Fibroblast of the aortic adventitia (primary cell): ENCODE results near the gene INPP5B. TPM values are rescaled to one million over a fixed set of nuclear protein-coding genes. Genes with fewer than 3 reads are reported as not detected.
"Not testable (repeated sequence)": the region's sequence is repeated elsewhere in the genome, so short reads cannot be mapped to it uniquely, and the experiment has no call there.

Source experiments
- DNase-seq: peaks from one replicate; pipeline ENCODE4 v3.0.0-alpha.2; 2010; ENCODE audit warnings: low read depth
- H3K4me3 ChIP-seq: 2 replicates; pipeline ENCODE4 v1.5.1; 2011; ENCODE audit warnings: low read depth, mild to moderate bottlenecking, control low read depth, low read length, moderate library complexity
- total RNA-seq: library from RNA; depleted of rRNA; stranded (reverse); fragments of >200 nt; gene quantifications from 2 replicates; pipeline ENCODE4 v1.2.3, GENCODE V29; 2012; ENCODE audit warnings: low replicate concordance
- TF ChIP-seq, protein P1 (sequence below): IDR thresholded peaks from 2 replicates; pipeline ENCODE4 v1.5.1; 2011; ENCODE audit warnings: mild to moderate bottlenecking, low read length, control low read depth, inconsistent platforms; ENCODE audit not compliant: insufficient read depth

Gene INPP5B
- total RNA-seq, 1 donor = 35.5 TPM

DNA sequence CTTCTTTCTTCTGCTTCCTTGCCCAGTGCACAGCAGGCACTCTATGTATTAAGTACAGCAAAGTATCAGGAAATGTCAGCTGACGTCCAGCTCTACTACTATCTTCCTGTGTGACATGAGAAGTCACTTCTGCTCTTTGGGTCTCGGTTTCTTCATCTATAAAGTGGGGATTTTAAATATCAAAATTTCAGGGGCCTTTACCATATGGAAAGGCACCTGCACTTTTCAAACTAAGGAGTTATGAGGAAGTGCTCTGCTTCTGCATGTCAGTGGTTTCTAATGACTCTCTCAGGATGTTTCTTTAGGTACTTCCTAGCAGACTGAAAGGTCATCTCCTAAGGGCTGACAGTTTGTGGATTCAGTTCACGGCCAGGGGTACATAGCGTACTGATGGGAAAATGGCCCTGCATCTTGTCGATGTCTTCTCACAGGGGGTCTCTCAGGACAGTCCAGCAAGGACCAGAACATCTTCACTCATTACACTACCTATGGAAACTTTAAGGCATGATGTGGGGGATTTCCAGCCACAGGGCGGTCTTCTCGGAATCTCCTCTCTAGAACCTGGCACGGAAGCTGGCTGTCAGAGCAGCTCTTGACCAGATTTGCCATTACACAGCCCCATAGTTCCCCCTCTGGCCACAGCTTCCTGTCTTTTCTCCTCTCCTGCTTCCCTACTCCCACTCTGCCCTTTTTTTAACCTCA, 45.5 kb downstream of the INPP5B start:
- no peak for DNase-seq
- TF ChIP-seq, protein P1, sequence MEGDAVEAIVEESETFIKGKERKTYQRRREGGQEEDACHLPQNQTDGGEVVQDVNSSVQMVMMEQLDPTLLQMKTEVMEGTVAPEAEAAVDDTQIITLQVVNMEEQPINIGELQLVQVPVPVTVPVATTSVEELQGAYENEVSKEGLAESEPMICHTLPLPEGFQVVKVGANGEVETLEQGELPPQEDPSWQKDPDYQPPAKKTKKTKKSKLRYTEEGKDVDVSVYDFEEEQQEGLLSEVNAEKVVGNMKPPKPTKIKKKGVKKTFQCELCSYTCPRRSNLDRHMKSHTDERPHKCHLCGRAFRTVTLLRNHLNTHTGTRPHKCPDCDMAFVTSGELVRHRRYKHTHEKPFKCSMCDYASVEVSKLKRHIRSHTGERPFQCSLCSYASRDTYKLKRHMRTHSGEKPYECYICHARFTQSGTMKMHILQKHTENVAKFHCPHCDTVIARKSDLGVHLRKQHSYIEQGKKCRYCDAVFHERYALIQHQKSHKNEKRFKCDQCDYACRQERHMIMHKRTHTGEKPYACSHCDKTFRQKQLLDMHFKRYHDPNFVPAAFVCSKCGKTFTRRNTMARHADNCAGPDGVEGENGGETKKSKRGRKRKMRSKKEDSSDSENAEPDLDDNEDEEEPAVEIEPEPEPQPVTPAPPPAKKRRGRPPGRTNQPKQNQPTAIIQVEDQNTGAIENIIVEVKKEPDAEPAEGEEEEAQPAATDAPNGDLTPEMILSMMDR = no peak
- H3K4me3 ChIP-seq = no peak overlapping the region

DNA sequence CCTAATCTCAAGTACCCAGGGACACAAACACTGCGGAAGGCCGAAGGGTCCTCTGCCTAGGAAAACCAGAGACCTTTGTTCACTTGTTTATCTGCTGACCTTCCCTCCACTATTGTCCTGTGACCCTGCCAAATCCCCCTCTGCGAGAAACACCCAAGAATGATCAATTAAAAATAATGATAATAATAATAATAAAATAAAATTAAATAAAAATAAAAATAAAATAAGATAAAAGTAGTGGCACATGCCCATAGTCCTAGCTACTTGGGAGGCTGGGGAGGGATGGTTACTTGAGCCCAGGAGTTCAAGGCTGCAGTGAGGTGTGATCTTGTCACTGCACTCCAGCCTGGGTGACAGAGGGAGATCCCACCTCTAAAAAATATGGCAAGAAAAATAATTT, 49.3 kb downstream of the INPP5B start:
- DNase-seq = not testable (repeated sequence)

DNA sequence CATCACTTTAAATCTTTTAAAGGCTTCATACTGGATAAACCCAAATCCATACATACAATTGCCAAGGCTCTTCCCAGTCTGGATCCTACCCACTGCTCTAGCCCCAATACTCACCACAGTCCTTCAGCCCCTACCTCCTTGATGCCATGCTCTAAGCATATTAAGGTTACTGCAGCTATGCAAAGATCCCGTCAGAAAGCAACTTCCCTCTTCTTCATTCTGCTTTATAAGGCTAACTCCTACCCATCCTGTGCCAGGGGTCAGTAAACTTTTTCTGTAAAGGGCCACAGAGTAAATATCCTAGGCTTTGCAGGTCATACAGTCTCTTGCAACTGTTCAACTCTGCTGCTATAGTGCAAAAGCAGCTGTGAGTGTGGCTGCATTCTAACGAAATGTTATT, 53.2 kb downstream of the INPP5B start:
- no peak for DNase-seq
- TF ChIP-seq, protein P1 = no peak
- no peak overlapping the region for H3K4me3 ChIP-seq

More for the DNA sequence above, 49.3 kb downstream of the INPP5B start:
- not testable (repeated sequence) for H3K4me3 ChIP-seq

DNA sequence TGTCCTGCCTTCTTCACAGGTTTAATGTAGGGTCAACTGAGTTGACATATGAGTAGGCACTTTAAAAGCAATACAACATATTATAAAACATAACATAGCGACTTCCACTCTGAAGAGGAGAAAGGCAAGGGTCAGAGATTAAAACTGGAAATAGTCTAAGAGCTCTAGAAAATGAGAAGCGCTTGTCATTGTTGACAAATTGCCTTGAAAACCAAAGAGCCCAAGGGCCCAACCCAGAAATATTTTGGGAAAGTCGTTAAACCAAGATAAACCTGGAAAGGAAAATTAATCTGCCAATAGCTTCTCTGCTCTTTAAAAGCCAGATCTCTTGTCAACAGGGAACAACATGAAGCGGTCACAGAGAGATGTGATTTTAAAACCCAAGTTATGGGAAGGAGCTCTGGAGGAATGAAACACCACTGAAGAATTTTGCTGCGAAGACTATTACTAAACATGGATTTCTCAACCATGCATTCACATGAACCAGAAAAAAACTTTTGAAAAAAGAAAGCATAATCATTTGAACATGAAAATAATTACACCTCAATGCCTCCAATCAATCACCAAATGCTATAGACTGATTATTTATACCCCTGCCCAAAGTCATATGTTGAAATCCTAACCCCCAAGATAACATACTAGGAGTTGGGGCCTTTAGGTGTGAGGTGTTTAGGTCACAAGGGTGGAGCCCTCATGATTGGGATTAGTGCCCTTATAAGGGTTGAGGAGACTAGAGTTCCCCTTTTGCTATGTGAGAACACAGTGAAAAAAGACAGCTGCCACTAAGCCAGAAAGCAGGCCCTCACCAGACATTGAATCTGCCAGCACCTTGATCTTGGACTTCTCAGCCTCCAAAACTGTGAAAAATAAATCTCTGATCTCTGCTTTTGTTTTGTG, 54.5 kb downstream of the INPP5B start:
- DNase-seq = peak; percentile 15
- TF ChIP-seq, protein P1 = no peak

DNA sequence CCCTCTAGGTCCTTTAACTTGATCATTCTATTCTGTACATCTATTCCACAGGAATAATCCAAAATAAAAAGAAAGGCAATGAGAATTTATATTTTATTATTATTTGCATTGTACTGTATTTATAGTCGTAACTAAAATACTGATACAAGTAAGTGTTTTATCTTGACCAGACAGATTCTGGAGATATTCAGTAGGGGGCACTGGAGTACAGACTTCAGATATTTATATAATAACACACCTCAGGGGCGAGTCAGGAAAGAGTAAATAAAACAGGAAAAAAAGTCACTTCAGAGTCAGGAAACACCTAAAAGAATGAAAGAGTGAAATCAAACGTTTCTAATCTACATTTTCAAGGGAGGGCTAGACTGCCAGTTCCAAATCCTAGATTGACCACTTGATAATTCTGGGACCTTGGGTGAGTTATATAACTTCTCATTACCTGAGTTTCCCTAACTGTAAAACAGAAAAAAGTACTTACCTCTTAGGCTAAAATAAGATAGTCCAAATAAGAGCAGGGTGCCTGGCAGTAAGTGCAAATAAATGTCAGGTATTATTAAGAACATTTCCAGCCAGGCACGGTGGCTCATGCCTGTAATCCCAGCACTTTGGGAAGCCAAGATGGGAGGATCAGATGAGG, 56.4 kb downstream of the INPP5B start:
- TF ChIP-seq, protein P1 = peak; percentile 22
- H3K4me3 ChIP-seq = no peak overlapping the region
- DNase-seq = peak; percentile 45

More for the DNA sequence above, 54.5 kb downstream of the INPP5B start:
- H3K4me3 ChIP-seq = no peak overlapping the region

DNA sequence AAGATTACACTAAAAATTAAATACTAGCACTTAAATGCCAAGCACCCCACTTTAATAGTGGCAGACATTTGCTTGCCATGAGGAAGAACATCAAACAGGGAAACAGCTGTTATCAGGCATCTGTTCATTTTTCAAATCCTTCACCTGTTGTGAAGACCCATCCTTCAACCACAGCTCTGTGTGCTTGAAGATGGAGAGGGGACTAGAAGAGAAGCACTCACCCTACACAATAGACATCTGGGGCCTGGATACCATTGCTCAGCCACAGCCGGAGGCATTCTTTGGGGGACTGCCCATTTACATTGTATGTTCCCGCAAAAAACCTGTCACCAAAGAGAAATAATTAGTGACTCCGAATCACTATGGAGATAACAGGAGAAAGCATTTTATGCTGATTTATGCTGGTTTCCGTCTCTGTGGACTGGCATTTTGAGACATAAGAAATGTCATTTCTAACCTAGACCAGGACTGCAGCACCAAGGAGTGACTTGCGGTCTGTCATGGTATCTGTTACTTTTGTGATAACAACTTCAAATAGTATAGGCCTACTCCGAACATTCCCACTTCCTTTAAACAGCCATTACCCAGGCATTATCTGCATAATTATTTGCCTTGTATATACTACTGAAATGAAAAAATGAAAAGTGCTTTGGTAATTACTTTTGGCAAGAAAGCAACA, 58.7 kb downstream of the INPP5B start:
- DNase-seq = no peak
- TF ChIP-seq, protein P1 = no peak
- H3K4me3 ChIP-seq = no peak overlapping the region
